Thoracic aorta (tissue), 2 donors: ENCODE measurements around the gene ZC3H15. TPM values are rescaled to one million over a fixed set of nuclear protein-coding genes. Genes with fewer than 3 reads are reported as not detected.
"Not testable (repeated sequence)": the region's sequence is repeated elsewhere in the genome, so short reads cannot be mapped to it uniquely, and the experiment has no call there.

ENCODE experiments used
- ATAC-seq: fragments of 150-250 bp; one replicate; pipeline ENCODE4 v1.8.0; 2017; ENCODE audit warnings: low read depth; ENCODE audit not compliant: insufficient number of reproducible peaks, low FRiP score
- DNase-seq: peaks from one replicate; pipeline ENCODE4 v3.0.0-alpha.2; 2020; ENCODE audit warnings: low spot score
- H3K27ac ChIP-seq, 2 donors: fragments of 200-600 bp; sonication (generic); 1 replicate in 1 of 2; 2 replicates in 1 of 2; pipeline ENCODE4 v1.5.1; 2016; ENCODE audit warnings: mild to moderate bottlenecking in 2 of 2, moderate library complexity in 2 of 2
- H3K27me3 ChIP-seq: fragments of 200-600 bp; sonication (generic); replicated peaks from 2 replicates; pipeline ENCODE4 v1.6.0; 2016; ENCODE audit warnings: mild to moderate bottlenecking; ENCODE audit not compliant: insufficient read depth
- H3K36me3 ChIP-seq: fragments of 200-600 bp; sonication (generic); one replicate; pipeline ENCODE4 v1.5.1; 2016
- H3K4me1 ChIP-seq, 2 donors: fragments of 200-600 bp; sonication (generic); 1 replicate in 1 of 2; 2 replicates in 1 of 2; pipeline versions ENCODE4 v1.5.1 to v1.6.0; 2016; ENCODE audit warnings: low read depth in 2 of 2, mild to moderate bottlenecking in 1 of 2; ENCODE audit not compliant: control insufficient read depth in 1 of 2
- H3K4me3 ChIP-seq: fragments of 200-600 bp; sonication (generic); 2 replicates; pipeline ENCODE4 v1.5.1; 2016; ENCODE audit warnings: mild to moderate bottlenecking
- H3K9me3 ChIP-seq: fragments of 200-600 bp; sonication (generic); 2 replicates; pipeline ENCODE4 v1.5.1; 2016
- CTCF ChIP-seq: fragments of 200-600 bp; sonication (generic); IDR thresholded peaks from one replicate; pipeline ENCODE4 v1.5.1; 2019; ENCODE audit warnings: antibody characterized with exemption
- total RNA-seq, 2 donors: library from RNA; depleted of rRNA; stranded (reverse); fragments of >200 nt; gene quantifications; one replicate each; pipeline versions ENCODE4 v1.1.0 to v1.2.3, GENCODE V29; 2016

ZC3H15 gene
- 10 to 100 TPM; 39.9 to 70.2 TPM for total RNA-seq

DNA sequence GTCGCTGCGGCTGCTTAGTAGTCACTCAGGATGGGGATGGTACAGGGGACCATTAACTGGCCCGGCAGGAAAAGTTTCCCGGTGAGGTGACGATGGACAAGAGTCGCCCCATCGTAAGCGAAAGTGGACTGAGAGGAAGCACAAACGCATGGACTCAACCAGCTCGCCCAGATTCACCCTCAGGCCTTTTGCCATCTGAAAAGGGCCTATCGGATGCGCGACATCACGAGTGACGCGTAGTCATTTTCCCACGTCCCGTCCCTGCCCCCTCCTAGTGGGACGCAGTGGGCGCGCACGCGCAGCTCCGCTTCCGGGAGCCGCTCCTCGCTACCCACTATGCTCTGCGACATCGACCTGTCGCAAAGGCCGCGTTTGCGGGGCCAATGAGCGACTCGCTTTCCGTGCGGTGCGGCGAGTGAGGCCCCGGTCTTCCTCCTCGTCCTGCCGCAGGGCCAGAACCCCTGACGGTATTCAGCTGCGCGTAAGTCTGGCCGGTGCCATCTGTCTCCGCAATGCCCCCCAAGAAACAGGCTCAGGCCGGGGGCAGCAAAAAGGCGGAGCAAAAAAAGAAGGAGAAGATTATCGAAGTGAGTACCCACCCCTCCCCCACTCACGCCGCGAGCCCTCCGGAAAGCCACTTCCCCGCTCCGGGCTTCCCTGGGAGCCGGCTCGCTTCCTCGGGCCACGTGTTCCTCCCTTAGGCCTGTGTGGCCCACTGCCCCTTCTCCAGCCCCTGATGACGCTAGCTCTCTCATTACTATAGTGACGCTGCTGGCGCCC is at the start of gene ZC3H15:
Gene ZC3H15, plus strand, starts transcription at position 390 of the 780 bp plus-strand sequence. Its CDS starts 123 bp downstream, at position 513.
- TF ChIP-seq CTCF = no peak
- no peaks in the 10 kb centered on the region for H3K9me3 ChIP-seq
- peak within 1 kb of the TSS; percentile 97 for H3K4me3 ChIP-seq
- no peaks in the 10 kb centered on the region for H3K27me3 ChIP-seq
- DNase-seq (peak; percentile 89), ATAC-seq (peak; percentile 98)
- H3K27ac ChIP-seq = peak within 1 kb of the TSS; percentile 86 to 90
- peaks cover 28 to 51% of the 10 kb centered on the region in 2 donors for H3K4me1 ChIP-seq
- no peaks in the 10 kb centered on the region for H3K36me3 ChIP-seq

DNA sequence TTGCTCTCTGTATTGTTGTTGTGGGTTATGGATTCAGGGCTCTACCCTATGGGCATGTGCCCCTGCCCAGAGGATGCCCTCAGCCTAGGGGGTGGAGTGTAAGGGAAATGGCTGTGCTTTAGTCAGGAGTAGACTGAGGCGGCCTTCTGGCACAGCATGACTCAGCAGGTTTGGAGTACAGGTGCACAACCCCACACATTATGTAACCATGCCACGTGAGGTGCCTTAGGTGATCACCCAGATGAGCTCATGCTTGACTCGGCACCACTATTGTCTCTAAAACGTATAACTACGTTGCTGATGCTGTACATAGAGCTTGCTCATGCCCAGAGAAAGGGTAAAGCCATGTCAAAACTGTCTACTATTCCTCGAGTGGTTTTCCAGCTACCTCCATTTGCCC is 48.3 kb upstream of the ZC3H15 start:
- no peak for TF ChIP-seq CTCF
- ATAC-seq = no peak
- Histone ChIP-seq H3K27ac (no peak overlapping the region), H3K4me3 (no peak overlapping the region), H3K27me3 (no peaks in the 10 kb centered on the region), H3K4me1 (no peaks in the 10 kb centered on the region), H3K9me3 (no peaks in the 10 kb centered on the region), H3K36me3 (no peaks in the 10 kb centered on the region)
- DNase-seq = no peak

GRCh38 chr2:186439673-186440095 is 46.4 kb upstream of the ZC3H15 start:
- not testable (repeated sequence) for H3K27me3 ChIP-seq, H3K9me3 ChIP-seq, H3K4me3 ChIP-seq, ATAC-seq, H3K4me1 ChIP-seq, DNase-seq, H3K27ac ChIP-seq, H3K36me3 ChIP-seq

GRCh38 chr2:186440506-186440905 is 45.6 kb upstream of the ZC3H15 start:
- Histone ChIP-seq H3K9me3 (no peaks in the 10 kb centered on the region), H3K27ac (no peak overlapping the region), H3K27me3 (no peaks in the 10 kb centered on the region), H3K4me1 (no peaks in the 10 kb centered on the region), H3K36me3 (no peaks in the 10 kb centered on the region), H3K4me3 (no peak overlapping the region)
- no peak for TF ChIP-seq CTCF
- no peak for ATAC-seq
- DNase-seq = no peak

GRCh38 chr2:186442885-186443284 is 43.2 kb upstream of the ZC3H15 start:
- ATAC-seq = no peak
- H3K4me3 ChIP-seq = no peak overlapping the region
- TF ChIP-seq CTCF = no peak

More at GRCh38 chr2:186442885-186443284, 43.2 kb upstream of the ZC3H15 start:
- Histone ChIP-seq H3K27ac (no peak overlapping the region), H3K9me3 (no peaks in the 10 kb centered on the region), H3K36me3 (no peaks in the 10 kb centered on the region), H3K27me3 (no peaks in the 10 kb centered on the region), H3K4me1 (no peaks in the 10 kb centered on the region)
- no peak for DNase-seq
